ENCODE data around the gene PPP1R9A.

The PPP1R9A gene

GRCh38 chr7:94898340-94898739, 9.1 kb upstream of the PPP1R9A start:
- H3K27me3 Mint-ChIP-seq (ENCODE audit: low read depth) = peaks cover 1% of the 10 kb centered on the region
- H3K4me1 Mint-ChIP-seq (ENCODE audit: low read depth) = no peaks in the 10 kb centered on the region
- H3K9me3 Mint-ChIP-seq = no peaks in the 10 kb centered on the region
- DNase-seq (ENCODE audit: low spot score) = no peak
- H3K4me3 Mint-ChIP-seq = no peak overlapping the region
- H3K36me3 Mint-ChIP-seq (ENCODE audit: low read depth) = no peaks in the 10 kb centered on the region
- H3K27ac Mint-ChIP-seq = no peak overlapping the region

GRCh38 chr7:94901981-94902380, 5.4 kb upstream of the PPP1R9A start:
- DNase-seq (ENCODE audit: low spot score) = no peak
- Mint-ChIP-seq H3K36me3 (ENCODE audit: low read depth) (no peaks in the 10 kb centered on the region), H3K27ac (no peak overlapping the region), H3K4me1 (ENCODE audit: low read depth) (no peaks in the 10 kb centered on the region), H3K4me3 (no peak overlapping the region), H3K27me3 (ENCODE audit: low read depth) (peaks cover 14% of the 10 kb centered on the region), H3K9me3 (no peaks in the 10 kb centered on the region)

- no peaks in the 10 kb centered on the region for H3K4me1 Mint-ChIP-seq (ENCODE audit: low read depth)
- H3K4me3 Mint-ChIP-seq = no peak overlapping the region
These were observed 3.4 kb upstream of the PPP1R9A start for GRCh38 chr7:94903971-94904370.

GRCh38 chr7:94904982-94905381, 2.4 kb upstream of the PPP1R9A start:
- Mint-ChIP-seq H3K9me3 (no peaks in the 10 kb centered on the region), H3K4me1 (ENCODE audit: low read depth) (no peaks in the 10 kb centered on the region), H3K4me3 (no peak overlapping the region), H3K36me3 (ENCODE audit: low read depth) (no peaks in the 10 kb centered on the region), H3K27me3 (ENCODE audit: low read depth) (peaks cover 36% of the 10 kb centered on the region), H3K27ac (no peak overlapping the region)
- no peak for DNase-seq (ENCODE audit: low spot score)

More at GRCh38 chr7:94903971-94904370, 3.4 kb upstream of the PPP1R9A start:
- Mint-ChIP-seq H3K9me3 (no peaks in the 10 kb centered on the region), H3K27ac (no peak overlapping the region), H3K36me3 (ENCODE audit: low read depth) (no peaks in the 10 kb centered on the region), H3K27me3 (ENCODE audit: low read depth) (peaks cover 27% of the 10 kb centered on the region)
- no peak for DNase-seq (ENCODE audit: low spot score)

DNA sequence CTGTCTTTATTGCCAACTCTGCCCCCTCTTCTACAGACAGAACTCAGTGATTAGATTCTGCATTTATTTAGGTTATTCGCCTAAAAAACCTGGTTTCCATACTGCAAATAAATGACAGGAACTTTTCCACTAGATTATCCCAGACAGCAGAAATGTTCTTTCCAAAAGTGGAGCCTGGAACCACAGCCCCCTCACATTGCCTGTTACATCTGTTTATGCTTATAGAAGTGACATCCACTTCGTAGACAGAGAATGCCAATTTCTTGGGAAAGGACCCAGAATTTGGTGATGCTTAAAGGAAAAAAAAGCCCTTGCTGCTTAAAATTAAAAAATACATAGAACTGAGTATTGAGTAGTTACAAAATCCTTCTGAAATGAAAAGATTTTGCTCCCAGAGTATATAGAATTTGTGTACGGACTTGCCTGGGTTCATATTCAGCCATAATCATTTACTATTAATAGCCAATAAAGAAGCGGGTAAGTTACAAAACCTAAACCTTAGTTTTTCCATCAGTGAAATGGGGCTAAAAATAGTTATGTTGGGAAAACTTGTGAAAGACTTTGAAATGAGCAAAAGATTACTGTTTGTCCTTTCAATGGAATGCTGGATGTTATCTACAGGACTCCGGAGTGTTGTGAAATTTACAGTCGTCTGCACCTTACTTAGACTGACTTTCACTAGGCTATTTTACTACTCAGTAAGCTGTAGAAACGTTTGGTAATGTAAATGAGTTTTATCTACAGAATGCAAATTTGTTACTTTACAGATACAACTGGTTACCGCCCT, 1.1 kb upstream of the PPP1R9A start:
- H3K36me3 Mint-ChIP-seq (ENCODE audit: low read depth) = no peaks in the 10 kb centered on the region
- H3K4me3 Mint-ChIP-seq = no peak overlapping the region
- no peak for DNase-seq (ENCODE audit: low spot score)
- no peak overlapping the region for H3K27ac Mint-ChIP-seq
- H3K9me3 Mint-ChIP-seq = no peaks in the 10 kb centered on the region
- peaks cover 47% of the 10 kb centered on the region for H3K27me3 Mint-ChIP-seq (ENCODE audit: low read depth)
- H3K4me1 Mint-ChIP-seq (ENCODE audit: low read depth) = no peaks in the 10 kb centered on the region

- DNase-seq (ENCODE audit: low spot score) = no peak
- peaks cover 49% of the 10 kb centered on the region for H3K27me3 Mint-ChIP-seq (ENCODE audit: low read depth)
- H3K4me3 Mint-ChIP-seq = peak overlapping the region; percentile 7
- no peak overlapping the region for H3K27ac Mint-ChIP-seq
- no peaks in the 10 kb centered on the region for H3K36me3 Mint-ChIP-seq (ENCODE audit: low read depth)
- H3K9me3 Mint-ChIP-seq = no peaks in the 10 kb centered on the region
- H3K4me1 Mint-ChIP-seq (ENCODE audit: low read depth) = no peaks in the 10 kb centered on the region
These were observed 473 bp downstream of the PPP1R9A start for GRCh38 chr7:94907811-94908322.

DNA sequence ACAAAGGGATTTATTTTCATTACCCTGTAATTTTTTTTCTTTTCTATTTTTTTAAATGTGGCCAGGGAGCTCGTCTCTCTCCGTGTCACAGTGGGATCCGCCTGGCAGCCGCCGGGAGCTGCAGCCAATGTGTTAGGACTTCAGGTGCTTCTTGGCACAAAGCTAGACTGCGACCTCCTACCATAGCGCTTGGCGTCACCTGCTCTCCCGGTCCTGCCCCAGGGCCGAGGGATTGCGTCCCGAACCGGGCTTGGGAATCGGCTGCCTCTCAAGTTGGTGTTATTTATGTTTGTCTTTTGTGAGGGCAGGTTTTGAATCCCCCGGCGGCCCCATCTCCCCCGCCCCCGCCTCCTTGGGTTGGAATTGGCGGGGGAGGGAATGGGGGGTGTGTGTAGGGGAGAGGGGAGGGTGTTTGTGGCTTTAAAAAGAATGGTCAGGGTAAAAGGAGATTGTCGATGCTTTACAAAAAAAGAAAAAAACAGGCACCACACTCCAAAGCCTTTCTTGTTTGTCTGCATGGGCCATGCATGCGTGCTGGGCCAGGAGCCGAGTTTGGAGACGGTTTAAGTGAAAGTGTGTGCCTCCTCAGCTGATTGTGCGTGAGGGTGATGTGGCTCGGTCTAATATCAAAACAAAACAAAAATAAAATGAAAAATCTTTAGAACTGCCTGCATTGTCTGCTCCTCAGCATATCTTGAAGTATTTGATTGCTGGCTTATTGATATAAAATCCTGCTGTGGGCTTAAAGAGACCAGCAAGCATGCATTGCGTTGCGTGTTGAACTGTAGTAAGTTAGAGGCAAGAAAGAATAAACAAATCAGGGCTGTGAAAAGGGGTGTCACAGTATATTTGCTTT, 1.2 kb downstream of the PPP1R9A start:
- peaks cover 48% of the 10 kb centered on the region for H3K27me3 Mint-ChIP-seq (ENCODE audit: low read depth)
- no peaks in the 10 kb centered on the region for H3K4me1 Mint-ChIP-seq (ENCODE audit: low read depth)
- H3K4me3 Mint-ChIP-seq = peak overlapping the region; percentile 7
- DNase-seq (ENCODE audit: low spot score) = no peak
- H3K27ac Mint-ChIP-seq = no peak overlapping the region
- no peaks in the 10 kb centered on the region for H3K36me3 Mint-ChIP-seq (ENCODE audit: low read depth)
- H3K9me3 Mint-ChIP-seq = no peaks in the 10 kb centered on the region

- H3K4me1 Mint-ChIP-seq (ENCODE audit: low read depth) = no peaks in the 10 kb centered on the region
- H3K4me3 Mint-ChIP-seq = no peak overlapping the region
- no peak for DNase-seq (ENCODE audit: low spot score)
- peaks cover 48% of the 10 kb centered on the region for H3K27me3 Mint-ChIP-seq (ENCODE audit: low read depth)
- H3K9me3 Mint-ChIP-seq = no peaks in the 10 kb centered on the region
- H3K36me3 Mint-ChIP-seq (ENCODE audit: low read depth) = no peaks in the 10 kb centered on the region
- H3K27ac Mint-ChIP-seq = no peak overlapping the region
These were observed 1.7 kb downstream of the PPP1R9A start for GRCh38 chr7:94909179-94909466.

- H3K36me3 Mint-ChIP-seq (ENCODE audit: low read depth) = no peaks in the 10 kb centered on the region
- no peaks in the 10 kb centered on the region for H3K4me1 Mint-ChIP-seq (ENCODE audit: low read depth)
- H3K27ac Mint-ChIP-seq = no peak overlapping the region
- no peak for DNase-seq (ENCODE audit: low spot score)
- H3K9me3 Mint-ChIP-seq = no peaks in the 10 kb centered on the region
- H3K4me3 Mint-ChIP-seq = no peak overlapping the region
- peaks cover 37% of the 10 kb centered on the region for H3K27me3 Mint-ChIP-seq (ENCODE audit: low read depth)
These were observed 4.7 kb downstream of the PPP1R9A start for GRCh38 chr7:94912085-94912484.

DNA sequence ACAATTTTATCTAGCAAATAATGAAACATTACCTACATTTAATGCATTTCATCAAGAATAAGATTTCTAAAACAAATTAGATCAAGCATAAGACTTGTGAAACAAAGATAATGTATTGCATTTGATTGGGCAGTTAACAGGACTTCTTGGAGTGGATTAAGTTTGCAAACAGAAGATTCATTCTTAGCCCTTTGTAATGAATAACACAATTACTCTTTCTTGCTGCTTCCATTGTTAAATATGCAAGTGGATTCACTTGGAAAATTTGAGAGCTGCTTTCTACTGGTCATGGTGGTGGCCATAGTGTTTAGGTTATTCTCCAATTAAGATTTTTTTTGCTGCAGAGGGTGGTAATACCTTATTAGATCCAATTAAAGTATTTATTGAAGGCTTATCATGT, 6.0 kb downstream of the PPP1R9A start:
- Mint-ChIP-seq H3K36me3 (ENCODE audit: low read depth) (no peaks in the 10 kb centered on the region), H3K27ac (no peak overlapping the region), H3K9me3 (no peaks in the 10 kb centered on the region), H3K4me3 (no peak overlapping the region), H3K27me3 (ENCODE audit: low read depth) (peaks cover 31% of the 10 kb centered on the region), H3K4me1 (ENCODE audit: low read depth) (no peaks in the 10 kb centered on the region)
- DNase-seq (ENCODE audit: low spot score) = no peak

DNA sequence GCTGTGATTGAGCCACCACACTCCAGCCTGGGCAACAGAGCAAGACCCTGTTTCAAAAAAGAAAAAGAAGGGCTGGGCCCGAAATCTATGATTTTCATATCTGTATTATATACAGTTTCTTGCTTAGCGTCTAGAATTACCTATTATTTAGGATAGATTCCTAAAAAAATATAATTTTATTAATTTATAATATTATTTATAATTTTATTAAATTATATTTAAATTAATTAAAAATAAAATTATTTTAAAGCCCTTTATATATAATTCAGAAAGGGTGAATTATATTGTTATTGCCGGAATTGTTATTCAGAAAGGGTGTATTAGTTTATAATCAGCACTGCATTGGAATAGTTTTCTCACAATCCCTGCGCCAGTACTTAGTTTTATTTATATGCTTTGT, 14.5 kb downstream of the PPP1R9A start:
- DNase-seq (ENCODE audit: low spot score) = no peak
- Mint-ChIP-seq H3K4me1 (ENCODE audit: low read depth) (no peaks in the 10 kb centered on the region), H3K27ac (no peak overlapping the region), H3K9me3 (no peaks in the 10 kb centered on the region), H3K27me3 (ENCODE audit: low read depth) (no peaks in the 10 kb centered on the region), H3K4me3 (no peak overlapping the region), H3K36me3 (ENCODE audit: low read depth) (no peaks in the 10 kb centered on the region)

DNA sequence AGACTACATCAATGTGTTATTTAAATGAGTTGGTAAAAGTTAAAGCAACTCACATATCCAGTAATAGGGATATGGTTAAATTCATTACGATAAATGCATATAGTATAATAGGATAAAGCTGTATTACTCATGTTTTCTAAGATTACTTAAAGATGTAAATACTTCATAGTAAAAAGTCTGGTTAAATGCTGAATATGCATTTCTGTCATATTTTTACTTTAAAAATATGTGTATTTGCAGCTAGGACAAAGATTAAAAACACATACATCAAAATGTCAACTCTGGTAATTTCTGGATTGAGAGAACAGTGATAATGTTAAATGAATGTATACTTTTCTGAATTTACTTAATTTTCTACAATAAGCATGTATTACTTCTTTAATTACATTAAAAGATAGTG, 15.1 kb downstream of the PPP1R9A start:
- H3K4me3 Mint-ChIP-seq = no peak overlapping the region
- no peaks in the 10 kb centered on the region for H3K9me3 Mint-ChIP-seq
- H3K27ac Mint-ChIP-seq = no peak overlapping the region
- H3K36me3 Mint-ChIP-seq (ENCODE audit: low read depth) = no peaks in the 10 kb centered on the region
- H3K4me1 Mint-ChIP-seq (ENCODE audit: low read depth) = no peaks in the 10 kb centered on the region
- no peak for DNase-seq (ENCODE audit: low spot score)
- H3K27me3 Mint-ChIP-seq (ENCODE audit: low read depth) = no peaks in the 10 kb centered on the region

DNA sequence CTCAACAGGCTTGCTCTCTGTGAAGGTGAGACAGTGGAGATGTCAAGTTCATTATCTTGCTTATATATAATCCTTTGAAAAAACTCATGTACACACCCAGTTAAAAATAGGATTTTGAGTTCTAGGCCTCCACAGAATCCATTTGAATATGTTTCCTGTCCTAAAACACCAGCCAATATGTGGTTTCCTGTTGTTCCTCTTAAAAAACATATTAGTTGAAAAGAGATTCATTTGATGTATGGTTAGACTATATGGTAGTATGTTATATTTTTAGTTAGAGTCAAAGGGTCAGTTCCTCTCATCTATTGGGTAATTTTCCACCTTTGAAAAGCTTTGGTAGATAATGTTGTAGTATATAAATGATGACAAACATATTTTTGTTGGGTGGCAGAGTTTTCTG, 16.0 kb downstream of the PPP1R9A start:
- H3K4me3 Mint-ChIP-seq = no peak overlapping the region

DNA sequence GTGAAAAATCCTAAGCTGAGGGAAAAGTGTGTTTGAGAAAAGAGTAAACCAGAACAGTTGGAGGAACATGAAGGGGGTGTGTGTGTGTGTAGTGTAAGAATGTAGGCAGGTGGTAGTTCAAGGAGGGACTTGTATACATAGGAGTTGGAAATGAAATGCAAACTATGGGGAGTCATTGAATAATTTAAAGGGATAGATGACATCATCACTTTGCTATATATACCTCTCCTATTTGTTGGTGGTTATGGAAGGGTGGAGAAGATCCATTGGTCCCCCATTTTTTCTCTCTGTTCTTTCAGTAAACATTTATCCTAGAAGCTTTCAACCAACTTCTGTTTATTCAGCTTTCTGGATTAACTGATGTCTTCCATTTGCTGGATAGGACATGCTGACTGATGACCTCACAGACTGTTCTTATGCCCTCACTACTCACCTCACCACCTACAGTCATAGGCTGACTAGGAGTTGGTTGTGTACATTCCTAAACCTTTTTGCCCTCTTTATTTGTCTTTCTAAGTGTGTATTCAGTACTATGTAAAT, 20.8 kb downstream of the PPP1R9A start:
- DNase-seq (ENCODE audit: low spot score) = no peak
- no peak overlapping the region for H3K27ac Mint-ChIP-seq
- H3K36me3 Mint-ChIP-seq (ENCODE audit: low read depth) = no peaks in the 10 kb centered on the region
- H3K27me3 Mint-ChIP-seq (ENCODE audit: low read depth) = no peaks in the 10 kb centered on the region
- no peak overlapping the region for H3K4me3 Mint-ChIP-seq
- H3K9me3 Mint-ChIP-seq = no peaks in the 10 kb centered on the region
- no peaks in the 10 kb centered on the region for H3K4me1 Mint-ChIP-seq (ENCODE audit: low read depth)

More for the DNA sequence above, 16.0 kb downstream of the PPP1R9A start:
- H3K27ac Mint-ChIP-seq = no peak overlapping the region
- no peaks in the 10 kb centered on the region for H3K9me3 Mint-ChIP-seq
- no peak for DNase-seq (ENCODE audit: low spot score)
- no peaks in the 10 kb centered on the region for H3K4me1 Mint-ChIP-seq (ENCODE audit: low read depth)
- H3K36me3 Mint-ChIP-seq (ENCODE audit: low read depth) = no peaks in the 10 kb centered on the region
- no peaks in the 10 kb centered on the region for H3K27me3 Mint-ChIP-seq (ENCODE audit: low read depth)
